Adrenal gland (tissue), 5 donors: Measurements from ENCODE around the gene DGKA.

ENCODE experiments used
- POLR2A ChIP-seq, 2 donors: fragments of 450-650 bp; IDR thresholded peaks; one replicate each; pipeline ENCODE4 v1.6.1; 2017; ENCODE audit warnings: antibody characterized with exemption in 2 of 2, mild to moderate bottlenecking in 2 of 2, moderate library complexity in 1 of 2
- TF ChIP-seq, protein P1 (sequence below), 6 experiments: fragments of 450-650 bp in 4 of 6; fragments of 200-600 bp in 2 of 6; sonication (generic) in 1 of 6; IDR thresholded peaks; 1 replicate in 5 of 6; 2 replicates in 1 of 6; pipeline versions ENCODE4 v1.5.1 to v1.8.0; 2016 to 2021; ENCODE audit warnings: antibody characterized with exemption in 6 of 6, mild to moderate bottlenecking in 2 of 6, moderate library complexity in 1 of 6
- donor health status: DM: no; HTN: no; CAD: no.

DNA sequence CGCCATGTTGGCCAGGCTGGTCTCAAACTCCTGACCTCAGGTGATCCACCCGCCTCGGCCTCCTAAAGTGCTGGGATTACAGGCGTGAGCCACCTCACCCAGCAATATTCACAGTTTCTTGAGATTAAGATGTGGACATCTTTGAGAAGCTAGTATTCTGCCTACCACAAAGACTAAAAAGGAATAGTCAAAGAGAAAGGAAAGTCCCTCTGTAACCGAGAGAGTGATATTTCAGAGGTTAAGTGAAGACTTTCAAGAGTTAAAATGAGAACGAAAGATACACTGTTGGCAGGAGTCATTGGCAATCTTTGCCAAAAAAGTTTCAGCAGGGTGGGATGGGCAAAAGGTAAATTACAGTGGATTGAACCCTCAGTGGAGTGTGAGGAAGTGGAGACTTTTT, 15.6 kb downstream of the DGKA start:
- TF ChIP-seq, protein P1, sequence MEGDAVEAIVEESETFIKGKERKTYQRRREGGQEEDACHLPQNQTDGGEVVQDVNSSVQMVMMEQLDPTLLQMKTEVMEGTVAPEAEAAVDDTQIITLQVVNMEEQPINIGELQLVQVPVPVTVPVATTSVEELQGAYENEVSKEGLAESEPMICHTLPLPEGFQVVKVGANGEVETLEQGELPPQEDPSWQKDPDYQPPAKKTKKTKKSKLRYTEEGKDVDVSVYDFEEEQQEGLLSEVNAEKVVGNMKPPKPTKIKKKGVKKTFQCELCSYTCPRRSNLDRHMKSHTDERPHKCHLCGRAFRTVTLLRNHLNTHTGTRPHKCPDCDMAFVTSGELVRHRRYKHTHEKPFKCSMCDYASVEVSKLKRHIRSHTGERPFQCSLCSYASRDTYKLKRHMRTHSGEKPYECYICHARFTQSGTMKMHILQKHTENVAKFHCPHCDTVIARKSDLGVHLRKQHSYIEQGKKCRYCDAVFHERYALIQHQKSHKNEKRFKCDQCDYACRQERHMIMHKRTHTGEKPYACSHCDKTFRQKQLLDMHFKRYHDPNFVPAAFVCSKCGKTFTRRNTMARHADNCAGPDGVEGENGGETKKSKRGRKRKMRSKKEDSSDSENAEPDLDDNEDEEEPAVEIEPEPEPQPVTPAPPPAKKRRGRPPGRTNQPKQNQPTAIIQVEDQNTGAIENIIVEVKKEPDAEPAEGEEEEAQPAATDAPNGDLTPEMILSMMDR (IDR thresholded peaks at IDR 0.05): no peak
- TF ChIP-seq POLR2A (IDR thresholded peaks at IDR 0.05): no peak
